IPS DF 6.9 (cell line): ENCODE measurements around the gene VAV3.

Experiments
- DNase-seq: peaks from one replicate; pipeline ENCODE4 v3.0.0-alpha.2; 2013; ENCODE audit warnings: low read depth, low spot score
- H3K27ac ChIP-seq: one replicate; pipeline ENCODE4 v1.5.1; 2013; ENCODE audit warnings: low read length, control low read depth
- H3K27me3 ChIP-seq: 2 replicates; pipeline ENCODE4 v1.6.1; 2013; ENCODE audit warnings: mild to moderate bottlenecking, low read length; ENCODE audit not compliant: control insufficient read depth, insufficient read depth
- H3K36me3 ChIP-seq: 2 replicates; pipeline ENCODE4 v1.6.1; 2013; ENCODE audit warnings: low read length; ENCODE audit not compliant: control insufficient read depth, insufficient read depth
- H3K4me1 ChIP-seq: 2 replicates; pipeline ENCODE4 v1.6.1; 2013; ENCODE audit warnings: low read length; ENCODE audit not compliant: control insufficient read depth, insufficient read depth
- H3K4me3 ChIP-seq: 2 replicates; pipeline ENCODE4 v1.5.1; 2013; ENCODE audit warnings: mild to moderate bottlenecking, low read length
- H3K9me3 ChIP-seq: 2 replicates; pipeline ENCODE4 v1.6.1; 2013; ENCODE audit warnings: low read length, inconsistent platforms; ENCODE audit not compliant: control insufficient read depth, insufficient read depth
- WGBS: extraction: QIAGEN DNeasy Blood & Tissue Kit; methylation state at CpG from one replicate; pipeline ENCODE4 v1.1.7; 2013; ENCODE audit warnings: mixed read lengths, missing lambda C conversion rate; ENCODE audit not compliant: insufficient read length, insufficient coverage; 5-methylcytosine and 5-hydroxymethylcytosine counted together

VAV3 gene

GRCh38 chr1:107919953-107920352 is 45.0 kb downstream of the VAV3 start:
- no peak overlapping the region for H3K27ac ChIP-seq
- no peaks in the 10 kb centered on the region for H3K36me3 ChIP-seq
- H3K27me3 ChIP-seq = no peaks in the 10 kb centered on the region
- no CpG with 5 or more reads among the region's 4 CpGs for WGBS
- no peak for DNase-seq
- H3K4me3 ChIP-seq = no peak overlapping the region
- H3K9me3 ChIP-seq = no peaks in the 10 kb centered on the region
- no peaks in the 10 kb centered on the region; the same call in 1 of the 2 replicates for H3K4me1 ChIP-seq

- no CpG with 5 or more reads among the region's 7 CpGs for WGBS
- H3K27ac ChIP-seq = no peak overlapping the region
- H3K36me3 ChIP-seq = no peaks in the 10 kb centered on the region
Observed at GRCh38 chr1:107914119-107914765, 50.7 kb downstream of the VAV3 start.

GRCh38 chr1:107912656-107913055 is 52.3 kb downstream of the VAV3 start:
- no CpG with 5 or more reads among the region's 1 CpG for WGBS

More at GRCh38 chr1:107914119-107914765, 50.7 kb downstream of the VAV3 start:
- no peaks in the 10 kb centered on the region for H3K9me3 ChIP-seq
- DNase-seq = no peak
- H3K27me3 ChIP-seq = no peaks in the 10 kb centered on the region
- no peaks in the 10 kb centered on the region for H3K4me1 ChIP-seq
- H3K4me3 ChIP-seq = no peak overlapping the region

GRCh38 chr1:107900090-107900945 is 64.7 kb downstream of the VAV3 start:
- H3K4me1 ChIP-seq = no peaks in the 10 kb centered on the region
- no peak for DNase-seq
- no peaks in the 10 kb centered on the region for H3K27me3 ChIP-seq
- no peaks in the 10 kb centered on the region for H3K9me3 ChIP-seq
- no CpG with 5 or more reads among the region's 6 CpGs for WGBS
- no peak overlapping the region for H3K4me3 ChIP-seq
- H3K27ac ChIP-seq = no peak overlapping the region
- H3K36me3 ChIP-seq = no peaks in the 10 kb centered on the region

More at GRCh38 chr1:107912656-107913055, 52.3 kb downstream of the VAV3 start:
- Histone ChIP-seq H3K4me3 (no peak overlapping the region), H3K27me3 (no peaks in the 10 kb centered on the region), H3K27ac (no peak overlapping the region), H3K4me1 (no peaks in the 10 kb centered on the region), H3K36me3 (no peaks in the 10 kb centered on the region), H3K9me3 (no peaks in the 10 kb centered on the region)
- DNase-seq = no peak

- no peaks in the 10 kb centered on the region for H3K4me1 ChIP-seq
- WGBS = no CpG with 5 or more reads among the region's 2 CpGs
- no peak overlapping the region for H3K27ac ChIP-seq
- no peak for DNase-seq
- no peaks in the 10 kb centered on the region for H3K36me3 ChIP-seq
- no peaks in the 10 kb centered on the region for H3K27me3 ChIP-seq
- no peaks in the 10 kb centered on the region for H3K9me3 ChIP-seq
- no peak overlapping the region for H3K4me3 ChIP-seq
Observed at GRCh38 chr1:107899655-107900054, 65.3 kb downstream of the VAV3 start.

GRCh38 chr1:107897438-107898345 is 67.3 kb downstream of the VAV3 start:
- no peaks in the 10 kb centered on the region for H3K36me3 ChIP-seq
- no peaks in the 10 kb centered on the region for H3K4me1 ChIP-seq
- H3K27me3 ChIP-seq = no peaks in the 10 kb centered on the region
- no peak overlapping the region for H3K27ac ChIP-seq
- H3K9me3 ChIP-seq = no peaks in the 10 kb centered on the region
- H3K4me3 ChIP-seq = no peak overlapping the region
- no peak for DNase-seq
- no CpG with 5 or more reads among the region's 8 CpGs for WGBS

GRCh38 chr1:107896936-107897335 is 68.0 kb downstream of the VAV3 start:
- Histone ChIP-seq H3K9me3 (no peaks in the 10 kb centered on the region), H3K4me1 (no peaks in the 10 kb centered on the region), H3K27ac (no peak overlapping the region), H3K36me3 (no peaks in the 10 kb centered on the region), H3K4me3 (no peak overlapping the region), H3K27me3 (no peaks in the 10 kb centered on the region)
- no peak for DNase-seq
- WGBS = no CpG with 5 or more reads among the region's 1 CpG

- H3K4me1 ChIP-seq = no peaks in the 10 kb centered on the region
- no peak for DNase-seq
- H3K36me3 ChIP-seq = no peaks in the 10 kb centered on the region
- H3K9me3 ChIP-seq = no peaks in the 10 kb centered on the region
- no CpG with 5 or more reads among the region's 3 CpGs for WGBS
- no peaks in the 10 kb centered on the region for H3K27me3 ChIP-seq
- H3K27ac ChIP-seq = no peak overlapping the region
- H3K4me3 ChIP-seq = no peak overlapping the region
Observed at GRCh38 chr1:107896401-107896800, 68.6 kb downstream of the VAV3 start.

- H3K36me3 ChIP-seq = no peaks in the 10 kb centered on the region
- no CpG with 5 or more reads among the region's 3 CpGs for WGBS
- H3K9me3 ChIP-seq = no peaks in the 10 kb centered on the region
- H3K27me3 ChIP-seq = no peaks in the 10 kb centered on the region
- H3K4me1 ChIP-seq = no peaks in the 10 kb centered on the region
- DNase-seq = no peak
- no peak overlapping the region for H3K4me3 ChIP-seq
- H3K27ac ChIP-seq = no peak overlapping the region
Observed at GRCh38 chr1:107895403-107896191, 69.4 kb downstream of the VAV3 start.
